Neural cell (in vitro differentiated cells): ENCODE measurements around the gene UNC13B. TPM values are rescaled to one million over a fixed set of nuclear protein-coding genes. Genes with fewer than 3 reads are reported as not detected.

Source experiments
- H2AFZ ChIP-seq: fragments of 200-600, 300-800 bp; sonication (generic), shearing (Covaris generic); 2 replicates; pipeline ENCODE4 v1.6.0; 2014; ENCODE audit warnings: low read depth, mild to moderate bottlenecking, antibody characterized with exemption, low read length, moderate library complexity
- H3F3A ChIP-seq: fragments of 200-600 bp; shearing (Covaris generic); 2 replicates; pipeline ENCODE4 v1.6.1; 2016; ENCODE audit warnings: mild to moderate bottlenecking, moderate library complexity, mixed read lengths, antibody characterized with exemption, low read length; ENCODE audit not compliant: insufficient read depth, poor library complexity, severe bottlenecking
- H3K27ac ChIP-seq: fragments of 200-600, 300-800 bp; sonication (generic), shearing (Covaris generic); 2 replicates; pipeline ENCODE4 v1.5.1; 2014; ENCODE audit warnings: mild to moderate bottlenecking, low read length, moderate library complexity
- H3K27me3 ChIP-seq: fragments of 300-800, 200-600 bp; sonication (generic), shearing (Covaris generic); 2 replicates; pipeline ENCODE4 v1.6.0; 2014; ENCODE audit warnings: mild to moderate bottlenecking, low read depth, low read length, moderate library complexity; ENCODE audit not compliant: insufficient read depth
- H3K36me3 ChIP-seq: fragments of 300-800, 200-600 bp; sonication (generic), shearing (Covaris generic); 2 replicates; pipeline ENCODE4 v1.5.1; 2014; ENCODE audit warnings: mild to moderate bottlenecking, antibody characterized with exemption, low read length, moderate library complexity; ENCODE audit not compliant: insufficient read depth
- H3K4me2 ChIP-seq: fragments of 300-800, 200-600 bp; sonication (generic), shearing (Covaris generic); 2 replicates; pipeline ENCODE4 v1.6.0; 2014; ENCODE audit warnings: mild to moderate bottlenecking, low read length
- H3K4me3 ChIP-seq: fragments of 300-800, 200-600 bp; sonication (generic), shearing (Covaris generic); 2 replicates; pipeline ENCODE4 v1.5.1; 2014; ENCODE audit warnings: mild to moderate bottlenecking, low read length, moderate library complexity
- H3K79me2 ChIP-seq: fragments of 200-600 bp; shearing (Covaris generic); replicated peaks from 2 replicates; pipeline ENCODE4 v1.6.0; 2014; ENCODE audit warnings: mild to moderate bottlenecking, low read length, moderate library complexity; ENCODE audit not compliant: insufficient read depth
- H3K9ac ChIP-seq: fragments of 300-800, 200-600 bp; sonication (generic), shearing (Covaris generic); 2 replicates; pipeline ENCODE4 v1.6.1; 2016; ENCODE audit warnings: mild to moderate bottlenecking, low read length, mixed read lengths
- H3K9me2 ChIP-seq: fragments of 200-600 bp; shearing (Covaris generic); 2 replicates; pipeline ENCODE4 v1.6.1; 2016; ENCODE audit warnings: mild to moderate bottlenecking, low read length, mixed read lengths; ENCODE audit not compliant: insufficient read depth
- H3K9me3 ChIP-seq: fragments of 200-600, 300-800 bp; sonication (generic), shearing (Covaris generic); 2 replicates; pipeline ENCODE4 v1.6.1; 2016; ENCODE audit warnings: mild to moderate bottlenecking, mixed run types, low read length, moderate library complexity, mixed read lengths
- H4K20me1 ChIP-seq: fragments of 200-600 bp; shearing (Covaris generic); 2 replicates; pipeline ENCODE4 v1.6.1; 2016; ENCODE audit warnings: mild to moderate bottlenecking, mixed run types; ENCODE audit not compliant: insufficient read depth
- EP300 ChIP-seq: fragments of 450-650 bp; conservative IDR thresholded peaks from 2 replicates; pipeline ENCODE4 v1.6.1; 2014; ENCODE audit warnings: antibody characterized with exemption, mild to moderate bottlenecking, moderate library complexity; ENCODE audit not compliant: poor library complexity, severe bottlenecking
- EZH2 ChIP-seq: fragments of 200-600, 300-800 bp; shearing (Covaris generic), sonication (generic); IDR thresholded peaks from 2 replicates; pipeline ENCODE4 v1.6.1; 2014; ENCODE audit warnings: antibody characterized with exemption, low read length, borderline replicate concordance, mild to moderate bottlenecking; ENCODE audit not compliant: insufficient read depth, poor library complexity, severe bottlenecking
- MXI1 ChIP-seq: fragments of 450-650 bp; conservative IDR thresholded peaks from 2 replicates; pipeline ENCODE4 v1.6.1; 2014; ENCODE audit warnings: antibody characterized with exemption, mild to moderate bottlenecking; ENCODE audit not compliant: poor library complexity, severe bottlenecking
- POLR2AphosphoS5 ChIP-seq: IDR thresholded peaks from 2 replicates; pipeline ENCODE4 v1.6.1; 2012
- RAD21 ChIP-seq: fragments of 450-650 bp; conservative IDR thresholded peaks from 2 replicates; pipeline ENCODE4 v1.6.1; 2014; ENCODE audit warnings: antibody characterized with exemption, mild to moderate bottlenecking, moderate library complexity
- SMC3 ChIP-seq: fragments of 450-650 bp; conservative IDR thresholded peaks from 2 replicates; pipeline ENCODE4 v1.6.1; 2014; ENCODE audit warnings: antibody characterized with exemption, mild to moderate bottlenecking, moderate library complexity; ENCODE audit not compliant: poor library complexity
- TAF1 ChIP-seq: IDR thresholded peaks from 2 replicates; pipeline ENCODE4 v1.6.1; 2012; ENCODE audit warnings: low read depth
- polyA plus RNA-seq: library from polyadenylated mRNA; depleted of rRNA; stranded (reverse); fragments of >200 nt; gene quantifications from 2 replicates; pipeline ENCODE4 v1.2.3, GENCODE V29; 2014
- TF ChIP-seq, protein P1 (sequence below): fragments of 450-650 bp; IDR thresholded peaks from 2 replicates; pipeline ENCODE4 v1.5.1; 2014; ENCODE audit warnings: antibody characterized with exemption, mild to moderate bottlenecking, moderate library complexity; ENCODE audit not compliant: poor library complexity, severe bottlenecking
- TF ChIP-seq, protein P2 (sequence below): IDR thresholded peaks from 2 replicates; pipeline ENCODE4 v1.6.1; 2012; ENCODE audit warnings: borderline replicate concordance

The UNC13B gene
- polyA plus RNA-seq, 1 donor from 2014 or later = 37.2 TPM

DNA sequence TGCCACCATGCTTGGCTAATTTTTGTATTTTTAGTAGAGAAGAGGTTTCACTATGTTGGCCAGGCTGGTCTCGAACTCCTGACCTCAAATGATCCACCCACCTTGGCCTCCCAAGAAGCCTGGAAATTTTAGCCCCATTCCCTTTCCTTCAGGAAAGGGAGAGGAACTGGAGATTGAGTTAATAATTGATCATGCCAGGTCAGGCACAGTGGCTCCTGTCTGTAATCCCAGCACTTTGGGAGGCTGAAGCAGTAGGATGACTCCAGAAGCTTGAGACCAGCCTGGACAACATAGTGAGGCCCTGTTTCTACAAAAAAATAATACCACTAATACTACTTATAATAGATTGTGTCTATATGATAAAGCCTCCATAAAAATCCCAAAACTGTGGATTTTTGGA lies 124.6 kb downstream of the UNC13B start:
- Histone ChIP-seq H3K9me3 (no peaks in the 10 kb centered on the region), H3K27me3 (no peaks in the 10 kb centered on the region), H3K36me3 (no peaks in the 10 kb centered on the region), H3K27ac (no peak overlapping the region), H4K20me1 (no peaks in the 10 kb centered on the region), H3K4me3 (no peak overlapping the region), H3K9me2 (no peaks in the 10 kb centered on the region), H3K79me2 (no peaks in the 10 kb centered on the region), H3F3A (peaks cover 8% of the 10 kb centered on the region), H3K4me2 (no peak overlapping the region), H3K9ac (no peak overlapping the region), H2AFZ (no peak overlapping the region)
- TF ChIP-seq, protein P1, sequence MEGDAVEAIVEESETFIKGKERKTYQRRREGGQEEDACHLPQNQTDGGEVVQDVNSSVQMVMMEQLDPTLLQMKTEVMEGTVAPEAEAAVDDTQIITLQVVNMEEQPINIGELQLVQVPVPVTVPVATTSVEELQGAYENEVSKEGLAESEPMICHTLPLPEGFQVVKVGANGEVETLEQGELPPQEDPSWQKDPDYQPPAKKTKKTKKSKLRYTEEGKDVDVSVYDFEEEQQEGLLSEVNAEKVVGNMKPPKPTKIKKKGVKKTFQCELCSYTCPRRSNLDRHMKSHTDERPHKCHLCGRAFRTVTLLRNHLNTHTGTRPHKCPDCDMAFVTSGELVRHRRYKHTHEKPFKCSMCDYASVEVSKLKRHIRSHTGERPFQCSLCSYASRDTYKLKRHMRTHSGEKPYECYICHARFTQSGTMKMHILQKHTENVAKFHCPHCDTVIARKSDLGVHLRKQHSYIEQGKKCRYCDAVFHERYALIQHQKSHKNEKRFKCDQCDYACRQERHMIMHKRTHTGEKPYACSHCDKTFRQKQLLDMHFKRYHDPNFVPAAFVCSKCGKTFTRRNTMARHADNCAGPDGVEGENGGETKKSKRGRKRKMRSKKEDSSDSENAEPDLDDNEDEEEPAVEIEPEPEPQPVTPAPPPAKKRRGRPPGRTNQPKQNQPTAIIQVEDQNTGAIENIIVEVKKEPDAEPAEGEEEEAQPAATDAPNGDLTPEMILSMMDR = no peak
- TF ChIP-seq RAD21 (no peak), TAF1 (no peak)

DNA sequence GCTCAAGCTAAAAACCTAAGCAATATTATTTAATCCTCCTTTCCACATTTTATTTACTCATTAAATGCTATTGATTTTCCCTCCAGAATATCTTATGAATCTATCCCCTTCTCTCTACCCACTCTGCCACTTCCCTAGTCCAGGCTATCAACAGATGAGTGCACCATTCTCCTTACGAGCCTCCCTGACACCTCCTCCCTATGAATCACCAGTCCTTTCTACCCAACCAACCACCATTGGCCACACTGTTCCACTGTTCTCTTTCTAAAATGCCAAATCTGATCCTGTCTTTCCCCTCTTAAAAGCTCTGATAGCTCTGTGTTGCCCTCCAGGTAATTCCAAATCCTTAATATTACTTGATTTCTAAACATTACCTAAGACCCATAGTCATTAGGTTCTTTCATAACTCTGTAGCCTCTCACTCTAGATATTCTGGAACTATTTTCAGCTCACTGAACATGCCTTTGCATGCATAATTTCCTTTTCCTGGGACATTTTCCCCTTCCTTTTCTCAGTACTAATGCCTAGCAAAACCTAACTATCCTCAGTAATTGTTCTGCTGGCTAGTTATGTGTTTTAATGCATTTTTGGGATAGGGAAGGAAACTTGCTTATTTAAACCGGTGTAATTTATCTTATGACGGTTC lies 126.3 kb downstream of the UNC13B start:
- Histone ChIP-seq H4K20me1 (no peaks in the 10 kb centered on the region), H3K27me3 (no peaks in the 10 kb centered on the region), H3K9me3 (no peaks in the 10 kb centered on the region), H3F3A (peaks cover 8% of the 10 kb centered on the region), H3K9me2 (no peaks in the 10 kb centered on the region), H2AFZ (no peak overlapping the region), H3K4me3 (peak overlapping the region; percentile 30), H3K36me3 (no peaks in the 10 kb centered on the region), H3K4me2 (peak overlapping the region; percentile 3), H3K9ac (peak overlapping the region; percentile 14), H3K27ac (peak overlapping the region; percentile 73), H3K79me2 (no peaks in the 10 kb centered on the region)
- TF ChIP-seq EP300 (no peak), RAD21 (no peak), EZH2 (no peak), SMC3 (no peak), MXI1 (no peak), TAF1 (no peak), POLR2AphosphoS5 (no peak)
- TF ChIP-seq, protein P1 = no peak
- TF ChIP-seq, protein P2, sequence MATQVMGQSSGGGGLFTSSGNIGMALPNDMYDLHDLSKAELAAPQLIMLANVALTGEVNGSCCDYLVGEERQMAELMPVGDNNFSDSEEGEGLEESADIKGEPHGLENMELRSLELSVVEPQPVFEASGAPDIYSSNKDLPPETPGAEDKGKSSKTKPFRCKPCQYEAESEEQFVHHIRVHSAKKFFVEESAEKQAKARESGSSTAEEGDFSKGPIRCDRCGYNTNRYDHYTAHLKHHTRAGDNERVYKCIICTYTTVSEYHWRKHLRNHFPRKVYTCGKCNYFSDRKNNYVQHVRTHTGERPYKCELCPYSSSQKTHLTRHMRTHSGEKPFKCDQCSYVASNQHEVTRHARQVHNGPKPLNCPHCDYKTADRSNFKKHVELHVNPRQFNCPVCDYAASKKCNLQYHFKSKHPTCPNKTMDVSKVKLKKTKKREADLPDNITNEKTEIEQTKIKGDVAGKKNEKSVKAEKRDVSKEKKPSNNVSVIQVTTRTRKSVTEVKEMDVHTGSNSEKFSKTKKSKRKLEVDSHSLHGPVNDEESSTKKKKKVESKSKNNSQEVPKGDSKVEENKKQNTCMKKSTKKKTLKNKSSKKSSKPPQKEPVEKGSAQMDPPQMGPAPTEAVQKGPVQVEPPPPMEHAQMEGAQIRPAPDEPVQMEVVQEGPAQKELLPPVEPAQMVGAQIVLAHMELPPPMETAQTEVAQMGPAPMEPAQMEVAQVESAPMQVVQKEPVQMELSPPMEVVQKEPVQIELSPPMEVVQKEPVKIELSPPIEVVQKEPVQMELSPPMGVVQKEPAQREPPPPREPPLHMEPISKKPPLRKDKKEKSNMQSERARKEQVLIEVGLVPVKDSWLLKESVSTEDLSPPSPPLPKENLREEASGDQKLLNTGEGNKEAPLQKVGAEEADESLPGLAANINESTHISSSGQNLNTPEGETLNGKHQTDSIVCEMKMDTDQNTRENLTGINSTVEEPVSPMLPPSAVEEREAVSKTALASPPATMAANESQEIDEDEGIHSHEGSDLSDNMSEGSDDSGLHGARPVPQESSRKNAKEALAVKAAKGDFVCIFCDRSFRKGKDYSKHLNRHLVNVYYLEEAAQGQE = no peak
